Measurements from ENCODE around the gene SVOPL. TPM values are rescaled to one million over a fixed set of nuclear protein-coding genes. Genes with fewer than 3 reads are reported as not detected.
"Not testable (repeated sequence)": the region's sequence is repeated elsewhere in the genome, so short reads cannot be mapped to it uniquely, and the experiment has no call there.

Gene SVOPL
- total RNA-seq, 3 donors from 2014 or later = 0.15 to 0.33 TPM; not detected in 1

DNA sequence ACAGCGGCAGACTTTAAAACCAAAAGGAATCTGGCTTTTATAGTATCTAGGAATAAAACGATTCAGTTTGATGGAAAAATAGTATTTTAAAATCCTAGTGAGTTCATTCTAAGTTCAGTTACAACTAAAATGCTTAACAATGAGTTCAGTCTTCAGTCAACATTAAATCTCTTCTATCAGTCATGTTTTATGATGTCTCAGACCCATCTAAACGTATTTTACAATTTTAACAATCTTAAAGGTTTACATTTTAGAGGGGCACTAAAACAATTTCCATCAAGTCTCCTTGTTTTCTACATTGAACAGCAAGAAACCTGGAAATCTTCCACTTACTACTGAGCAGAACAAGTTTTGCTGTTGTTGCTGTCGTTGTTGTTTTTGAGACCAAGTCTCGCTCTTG, 10.0 kb downstream of the SVOPL start:
- Histone ChIP-seq H3K27me3 (no peaks in the 10 kb centered on the region), H3K36me3 (no peaks in the 10 kb centered on the region), H3K27ac (no peak overlapping the region), H3K9me3 (no peaks in the 10 kb centered on the region), H3K4me1 (no peaks in the 10 kb centered on the region), H3K4me3 (no peak overlapping the region)
- TF ChIP-seq, protein P1, sequence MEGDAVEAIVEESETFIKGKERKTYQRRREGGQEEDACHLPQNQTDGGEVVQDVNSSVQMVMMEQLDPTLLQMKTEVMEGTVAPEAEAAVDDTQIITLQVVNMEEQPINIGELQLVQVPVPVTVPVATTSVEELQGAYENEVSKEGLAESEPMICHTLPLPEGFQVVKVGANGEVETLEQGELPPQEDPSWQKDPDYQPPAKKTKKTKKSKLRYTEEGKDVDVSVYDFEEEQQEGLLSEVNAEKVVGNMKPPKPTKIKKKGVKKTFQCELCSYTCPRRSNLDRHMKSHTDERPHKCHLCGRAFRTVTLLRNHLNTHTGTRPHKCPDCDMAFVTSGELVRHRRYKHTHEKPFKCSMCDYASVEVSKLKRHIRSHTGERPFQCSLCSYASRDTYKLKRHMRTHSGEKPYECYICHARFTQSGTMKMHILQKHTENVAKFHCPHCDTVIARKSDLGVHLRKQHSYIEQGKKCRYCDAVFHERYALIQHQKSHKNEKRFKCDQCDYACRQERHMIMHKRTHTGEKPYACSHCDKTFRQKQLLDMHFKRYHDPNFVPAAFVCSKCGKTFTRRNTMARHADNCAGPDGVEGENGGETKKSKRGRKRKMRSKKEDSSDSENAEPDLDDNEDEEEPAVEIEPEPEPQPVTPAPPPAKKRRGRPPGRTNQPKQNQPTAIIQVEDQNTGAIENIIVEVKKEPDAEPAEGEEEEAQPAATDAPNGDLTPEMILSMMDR (IDR thresholded peaks at IDR 0.05) = no peak
- TF ChIP-seq POLR2AphosphoS5 (IDR thresholded peaks at IDR 0.05) (no peak), POLR2A (IDR thresholded peaks at IDR 0.05) (no peak)
- intact Hi-C loops (cut with DNase I; ENCODE audit: low total_unique reads) = no loop called here
- DNase-seq (ENCODE audit: low spot score in 2 of 2) = no peak

DNA sequence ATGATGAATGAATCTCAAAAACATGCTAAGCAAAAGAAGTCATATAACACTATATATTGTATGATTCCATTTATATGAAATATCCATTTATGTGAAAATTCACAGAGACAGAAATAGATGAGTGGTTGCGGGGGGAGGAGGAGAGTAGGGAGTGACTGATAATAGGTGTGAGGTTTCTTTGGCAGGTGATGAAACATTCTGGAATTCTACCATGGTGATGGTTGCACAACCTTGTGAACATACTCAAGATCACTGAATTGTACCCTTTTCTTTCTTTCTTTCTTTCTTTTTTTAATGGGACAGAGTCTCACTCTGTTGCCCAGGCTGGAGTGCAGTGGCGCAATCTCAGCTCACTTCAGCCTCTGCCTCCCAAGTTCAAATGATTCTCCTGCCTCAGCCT, 10.7 kb downstream of the SVOPL start:
- Histone ChIP-seq H3K9me3 (no peaks in the 10 kb centered on the region), H3K36me3 (no peaks in the 10 kb centered on the region), H3K27ac (no peak overlapping the region), H3K4me1 (no peaks in the 10 kb centered on the region), H3K4me3 (no peak overlapping the region), H3K27me3 (no peaks in the 10 kb centered on the region)
- no peak for TF ChIP-seq POLR2AphosphoS5 (IDR thresholded peaks at IDR 0.05)
- no peak for TF ChIP-seq POLR2A (IDR thresholded peaks at IDR 0.05)
- TF ChIP-seq, protein P1 (IDR thresholded peaks at IDR 0.05) = no peak
- DNase-seq (ENCODE audit: low spot score in 2 of 2) = no peak
- intact Hi-C loops (cut with DNase I; ENCODE audit: low total_unique reads) = no loop called here

DNA sequence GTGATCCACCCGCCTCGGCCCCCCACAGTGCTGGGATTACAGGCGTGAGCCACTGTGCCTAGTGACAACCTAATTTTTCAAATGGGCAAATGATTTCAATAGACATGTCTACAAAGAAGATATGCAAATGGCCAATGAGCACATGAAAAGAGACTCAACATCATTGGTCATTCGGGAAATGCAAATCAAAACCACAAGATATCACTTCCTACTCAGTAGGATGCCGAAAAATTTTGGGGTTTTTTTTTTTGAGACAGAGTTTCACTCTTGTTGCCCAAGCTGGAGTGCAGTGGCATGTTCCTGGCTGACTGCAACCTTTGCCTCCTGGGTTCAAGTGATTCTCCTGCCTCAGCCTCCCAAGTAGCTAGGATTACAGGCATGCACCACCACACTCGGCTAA, 13.1 kb downstream of the SVOPL start:
- DNase-seq (ENCODE audit: low spot score in 2 of 2); H3K4me3 ChIP-seq; H3K36me3 ChIP-seq; H3K27me3 ChIP-seq; H3K27ac ChIP-seq; H3K9me3 ChIP-seq; intact Hi-C loops (cut with DNase I; ENCODE audit: low total_unique reads); H3K4me1 ChIP-seq: not testable (repeated sequence)

DNA sequence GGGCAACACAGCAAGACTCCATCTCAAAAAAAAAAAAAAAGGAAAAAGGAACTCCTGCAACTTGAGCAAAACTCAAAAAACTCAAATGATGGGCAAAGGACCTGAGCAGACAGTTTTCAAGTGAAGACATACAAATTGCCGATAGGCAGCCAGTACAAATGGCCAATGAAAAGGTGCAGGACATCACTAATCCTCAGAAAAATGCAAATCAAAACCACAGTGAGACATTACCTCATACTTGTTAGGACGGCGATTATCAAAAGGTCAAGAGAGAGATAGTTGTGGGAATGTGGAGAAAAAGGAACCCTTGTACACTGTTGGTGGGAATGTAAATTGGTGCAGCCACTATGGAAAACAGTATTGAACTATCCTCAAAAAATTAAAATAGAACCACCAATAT, 16.8 kb downstream of the SVOPL start:
- H3K9me3 ChIP-seq = no peaks in the 10 kb centered on the region
- H3K4me1 ChIP-seq = no peaks in the 10 kb centered on the region
- no peak overlapping the region for H3K4me3 ChIP-seq
- DNase-seq (ENCODE audit: low spot score in 2 of 2) = no peak
- H3K27ac ChIP-seq = no peak overlapping the region
- intact Hi-C loops (cut with DNase I; ENCODE audit: low total_unique reads) = no loop called here
- TF ChIP-seq POLR2A (IDR thresholded peaks at IDR 0.05) = no peak
- TF ChIP-seq POLR2AphosphoS5 (IDR thresholded peaks at IDR 0.05) = no peak
- TF ChIP-seq, protein P1 (IDR thresholded peaks at IDR 0.05) = no peak
- no peaks in the 10 kb centered on the region for H3K36me3 ChIP-seq
- H3K27me3 ChIP-seq = no peaks in the 10 kb centered on the region

DNA sequence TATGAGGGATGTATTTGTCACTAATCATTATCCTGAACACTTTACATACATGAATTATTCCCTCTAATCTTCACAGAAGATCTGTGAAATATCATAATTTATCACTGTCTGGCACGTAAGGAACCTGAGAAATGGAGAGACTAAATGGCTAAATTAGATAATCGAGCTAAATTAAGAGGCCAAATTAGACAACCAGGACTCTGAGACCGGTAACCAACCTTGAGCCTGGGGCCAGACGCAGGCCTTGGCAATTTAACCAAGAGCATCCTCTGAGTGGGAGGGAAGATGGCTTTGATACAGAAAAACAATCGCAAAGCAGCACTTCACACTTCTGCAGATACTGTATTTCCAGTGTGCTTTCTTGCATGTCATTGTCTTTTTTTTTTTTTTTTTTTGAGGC, 21.4 kb downstream of the SVOPL start:
- TF ChIP-seq, protein P1 (IDR thresholded peaks at IDR 0.05) = no peak
- no peak for TF ChIP-seq POLR2A (IDR thresholded peaks at IDR 0.05)
- TF ChIP-seq POLR2AphosphoS5 (IDR thresholded peaks at IDR 0.05) = no peak
- DNase-seq (ENCODE audit: low spot score in 2 of 2) = no peak
- Histone ChIP-seq H3K4me1 (no peaks in the 10 kb centered on the region), H3K9me3 (no peaks in the 10 kb centered on the region), H3K27me3 (no peaks in the 10 kb centered on the region), H3K27ac (no peak overlapping the region), H3K36me3 (no peaks in the 10 kb centered on the region), H3K4me3 (no peak overlapping the region)
- intact Hi-C loops (cut with DNase I; ENCODE audit: low total_unique reads) = no loop called here

DNA sequence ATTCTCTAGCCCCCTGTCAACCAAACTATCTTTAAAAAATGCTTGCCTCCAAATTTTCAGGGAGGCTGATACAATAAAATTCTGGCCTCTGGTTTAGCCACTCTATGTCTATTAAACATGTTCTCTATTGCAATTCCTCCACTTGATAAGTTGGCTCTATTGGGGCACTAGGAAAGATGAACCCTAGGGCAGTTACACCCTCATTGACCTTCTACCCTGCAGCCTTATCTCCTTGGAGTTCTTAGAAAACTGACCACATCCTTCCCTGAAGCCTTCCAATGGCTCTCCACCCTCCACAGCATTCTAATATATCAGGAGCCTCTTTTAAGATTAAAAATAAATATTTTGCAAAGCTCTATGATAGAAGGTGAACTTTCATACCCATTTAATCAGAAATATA, 30.6 kb downstream of the SVOPL start:
- Histone ChIP-seq H3K27ac (no peak overlapping the region), H3K27me3 (no peaks in the 10 kb centered on the region), H3K36me3 (no peaks in the 10 kb centered on the region), H3K4me1 (no peaks in the 10 kb centered on the region), H3K4me3 (no peak overlapping the region), H3K9me3 (no peaks in the 10 kb centered on the region)
- TF ChIP-seq POLR2AphosphoS5 (IDR thresholded peaks at IDR 0.05) = no peak
- TF ChIP-seq, protein P1 (IDR thresholded peaks at IDR 0.05) = no peak
- TF ChIP-seq POLR2A (IDR thresholded peaks at IDR 0.05) = no peak
- intact Hi-C loops (cut with DNase I; ENCODE audit: low total_unique reads) = no loop called here
- no peak for DNase-seq (ENCODE audit: low spot score in 2 of 2)

Measured in breast epithelium (tissue), 4 donors.